ENCODE results near the gene COQ7.

GRCh38 chr16:19113577-19114358, 46.4 kb downstream of the COQ7 start, which contains the start of gene ITPRIPL2:
- TF ChIP-seq CTCF (IDR thresholded peaks at IDR 0.05) (no peak), POLR2A (IDR thresholded peaks at IDR 0.05) (no peak)

Measured in lower leg skin (tissue), 3 donors.